Effector memory CD4-positive, alpha-beta T cell (primary cell): ENCODE results near the gene GDAP2.

Source experiments
- DNase-seq, 3 donors: peaks; one replicate each; pipeline ENCODE4 v3.0.0-alpha.2; 2020
- H3K27ac ChIP-seq: 2 replicates; pipeline ENCODE4 v1.7.0; 2013; ENCODE audit warnings: mild to moderate bottlenecking, low read length, moderate library complexity; ENCODE audit not compliant: insufficient read depth, poor library complexity, severe bottlenecking
- H3K27me3 ChIP-seq: replicated peaks from 2 replicates; pipeline ENCODE4 v1.7.0; 2013; ENCODE audit warnings: mild to moderate bottlenecking, low read length; ENCODE audit not compliant: insufficient read depth, control insufficient read depth, poor library complexity, severe bottlenecking
- H3K36me3 ChIP-seq: 2 replicates; pipeline ENCODE4 v1.7.0; 2013; ENCODE audit warnings: mild to moderate bottlenecking, low read length, moderate library complexity; ENCODE audit not compliant: control insufficient read depth, insufficient read depth
- H3K4me1 ChIP-seq: 2 replicates; pipeline ENCODE4 v1.7.0; 2013; ENCODE audit warnings: low read length, mild to moderate bottlenecking; ENCODE audit not compliant: control insufficient read depth, insufficient read depth, poor library complexity, severe bottlenecking
- H3K4me3 ChIP-seq: 2 replicates; pipeline ENCODE4 v1.7.0; 2013; ENCODE audit warnings: low read length, low read depth, mild to moderate bottlenecking; ENCODE audit not compliant: insufficient read depth, poor library complexity, severe bottlenecking
- H3K9me3 ChIP-seq: 2 replicates; pipeline ENCODE4 v1.7.0; 2013; ENCODE audit warnings: mild to moderate bottlenecking, low read length, moderate library complexity; ENCODE audit not compliant: control insufficient read depth

Gene GDAP2

DNA sequence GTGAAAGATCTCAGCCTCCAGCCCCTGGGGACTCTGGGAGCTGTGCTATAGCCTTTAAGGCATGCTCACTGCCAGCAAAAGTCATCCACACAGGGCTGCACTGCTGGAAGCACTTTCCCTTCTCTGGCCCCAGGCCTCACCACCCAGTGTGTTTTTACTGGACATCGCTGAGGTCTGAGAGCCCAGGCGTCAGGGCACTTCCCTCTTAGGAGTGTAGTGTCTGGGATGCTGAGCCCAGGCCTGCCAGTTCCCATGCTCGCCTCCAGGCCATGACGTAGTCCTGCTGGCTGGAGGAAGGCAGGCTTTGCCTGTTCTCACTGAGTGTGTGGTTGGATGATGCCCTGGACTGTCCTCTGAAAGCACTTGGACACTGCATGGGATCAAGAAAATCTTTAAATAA is 101.2 kb downstream of the GDAP2 start:
- no peaks in the 10 kb centered on the region for H3K27me3 ChIP-seq
- no peak overlapping the region for H3K27ac ChIP-seq
- H3K4me3 ChIP-seq: no peak overlapping the region
- no peaks in the 10 kb centered on the region for H3K36me3 ChIP-seq
- H3K4me1 ChIP-seq: no peaks in the 10 kb centered on the region
- no peak for DNase-seq
- H3K9me3 ChIP-seq: no peaks in the 10 kb centered on the region

DNA sequence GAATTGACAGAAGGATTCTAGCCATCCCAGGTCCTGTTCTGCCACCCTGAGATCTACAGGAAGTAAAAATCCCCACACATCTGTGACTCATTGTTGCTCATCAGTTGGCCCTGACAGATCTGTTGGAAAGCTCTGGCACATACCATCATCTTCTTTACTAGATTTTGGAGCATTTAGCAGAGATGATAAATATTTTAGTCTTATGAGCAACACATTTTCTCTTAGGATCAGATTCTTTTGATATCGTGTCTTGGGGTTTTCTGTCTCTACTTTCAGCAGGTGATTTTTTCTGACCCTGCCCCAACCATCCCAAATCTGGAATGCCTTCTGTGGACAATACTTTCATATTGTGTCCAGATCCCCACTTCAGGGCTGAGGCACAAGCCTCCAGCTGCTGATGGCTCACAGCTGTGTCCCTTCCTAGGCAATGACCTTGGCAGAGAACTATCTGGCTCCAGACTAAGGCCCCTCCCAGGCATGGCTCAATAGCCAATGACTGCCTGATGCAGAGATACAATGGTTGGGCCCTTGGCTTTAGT is 102.8 kb downstream of the GDAP2 start:
- no peak overlapping the region for H3K4me3 ChIP-seq
- no peak overlapping the region for H3K27ac ChIP-seq
- no peaks in the 10 kb centered on the region for H3K27me3 ChIP-seq
- no peaks in the 10 kb centered on the region for H3K36me3 ChIP-seq
- H3K9me3 ChIP-seq: no peaks in the 10 kb centered on the region
- DNase-seq: no peak
- H3K4me1 ChIP-seq: no peaks in the 10 kb centered on the region

DNA sequence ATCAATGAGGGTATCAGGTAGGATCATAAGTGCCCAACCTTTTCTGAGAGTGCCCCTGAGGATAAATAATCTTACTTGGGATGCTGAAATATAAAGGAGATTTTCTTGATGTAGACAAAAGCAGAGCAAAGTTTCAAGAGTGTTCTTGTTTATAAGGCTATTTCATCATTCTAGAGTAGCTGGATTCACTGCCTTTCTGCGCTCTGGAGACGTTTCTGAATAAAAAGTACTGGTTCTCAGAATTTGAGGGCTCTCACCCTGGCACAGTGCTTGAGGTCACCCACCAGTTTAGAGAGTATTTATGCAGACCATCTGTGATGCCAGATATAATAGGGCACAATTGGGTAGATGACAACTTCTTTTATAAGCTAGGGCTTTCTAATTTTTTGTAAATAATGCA is 103.3 kb downstream of the GDAP2 start:
- no peak for DNase-seq
- Histone ChIP-seq H3K4me1 (no peaks in the 10 kb centered on the region), H3K27me3 (no peaks in the 10 kb centered on the region), H3K36me3 (no peaks in the 10 kb centered on the region), H3K9me3 (no peaks in the 10 kb centered on the region), H3K4me3 (no peak overlapping the region), H3K27ac (no peak overlapping the region)

DNA sequence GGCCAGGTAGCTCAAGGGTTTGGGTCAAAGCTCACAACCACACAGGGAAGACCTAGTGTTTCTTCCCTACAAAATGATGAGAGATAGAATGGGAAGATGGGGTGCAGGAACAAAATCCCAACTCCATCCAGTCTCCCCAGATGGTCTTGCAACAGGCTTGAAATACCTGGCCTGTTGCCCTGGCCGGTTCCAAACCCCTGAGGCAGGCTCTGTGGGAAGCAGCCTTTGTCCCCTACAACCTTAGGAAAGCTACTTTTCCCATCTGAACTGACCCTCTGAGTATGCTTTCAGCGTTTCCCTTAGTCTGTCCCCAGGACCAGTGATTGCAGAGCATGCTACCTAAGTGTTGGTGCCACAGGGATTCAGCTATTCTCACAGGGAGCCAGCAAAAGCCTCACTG is 104.0 kb downstream of the GDAP2 start:
- H3K9me3 ChIP-seq: no peaks in the 10 kb centered on the region
- no peak overlapping the region for H3K4me3 ChIP-seq
- no peak for DNase-seq
- H3K27me3 ChIP-seq: no peaks in the 10 kb centered on the region
- no peaks in the 10 kb centered on the region for H3K4me1 ChIP-seq
- no peaks in the 10 kb centered on the region for H3K36me3 ChIP-seq
- H3K27ac ChIP-seq: no peak overlapping the region

DNA sequence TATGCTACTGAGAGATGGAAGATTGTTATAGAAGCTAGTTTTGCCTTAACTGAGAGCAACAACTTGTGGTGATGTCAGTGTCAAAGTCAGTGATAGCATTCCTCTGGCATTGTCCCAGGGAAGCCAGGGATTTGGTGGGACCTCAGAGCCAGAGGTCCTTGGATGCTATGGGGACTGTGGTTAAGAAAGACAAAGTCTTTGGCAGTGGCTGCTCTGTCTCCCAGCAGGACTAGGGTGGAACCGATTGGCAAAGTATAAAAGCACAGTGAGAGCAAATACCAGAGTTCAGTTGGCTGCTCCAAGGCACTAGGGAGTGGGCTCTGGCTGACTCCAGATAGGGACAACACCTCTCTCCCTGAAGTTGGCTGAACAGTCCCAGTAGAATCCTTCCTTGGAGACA is 104.8 kb downstream of the GDAP2 start:
- H3K4me1 ChIP-seq: no peaks in the 10 kb centered on the region
- H3K9me3 ChIP-seq: no peaks in the 10 kb centered on the region
- H3K27ac ChIP-seq: no peak overlapping the region
- H3K4me3 ChIP-seq: no peak overlapping the region
- no peak for DNase-seq
- no peaks in the 10 kb centered on the region for H3K36me3 ChIP-seq
- no peaks in the 10 kb centered on the region for H3K27me3 ChIP-seq

DNA sequence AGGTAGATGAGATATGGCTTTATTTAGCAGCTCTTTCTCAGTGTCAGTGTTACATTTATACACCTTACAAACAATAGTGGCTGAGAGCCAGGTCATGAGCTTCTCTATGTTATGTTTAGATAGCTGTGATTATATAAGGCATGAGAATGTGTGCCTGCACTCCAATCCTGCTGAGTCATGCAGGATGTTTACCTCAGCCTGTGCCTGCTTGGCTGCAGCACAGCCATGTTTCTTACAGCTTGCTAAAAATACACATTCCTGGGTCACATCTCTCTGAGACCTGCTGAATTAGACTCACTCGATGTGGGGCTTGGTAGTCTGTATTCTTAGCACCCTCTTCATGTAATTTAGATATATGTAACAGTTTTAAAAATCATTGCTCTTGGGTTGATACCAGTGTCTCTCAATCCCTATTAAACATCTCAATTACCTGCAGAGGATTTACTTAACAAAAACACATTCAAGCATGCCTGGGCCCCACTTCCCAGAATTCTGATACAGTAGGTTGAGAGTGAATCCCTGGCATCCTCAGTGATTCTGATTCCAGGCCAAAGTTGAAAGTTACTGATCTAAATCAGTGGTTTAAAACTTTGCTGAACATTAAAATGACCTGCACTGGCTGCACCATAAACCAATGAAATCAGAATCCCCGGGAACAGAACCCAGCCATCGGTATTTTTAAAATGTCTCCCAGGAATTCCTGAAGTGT is 107.5 kb downstream of the GDAP2 start:
- H3K9me3 ChIP-seq: no peaks in the 10 kb centered on the region
- no peaks in the 10 kb centered on the region for H3K36me3 ChIP-seq
- H3K4me1 ChIP-seq: no peaks in the 10 kb centered on the region
- no peak overlapping the region for H3K27ac ChIP-seq
- H3K4me3 ChIP-seq: no peak overlapping the region
- no peak for DNase-seq
- H3K27me3 ChIP-seq: no peaks in the 10 kb centered on the region

DNA sequence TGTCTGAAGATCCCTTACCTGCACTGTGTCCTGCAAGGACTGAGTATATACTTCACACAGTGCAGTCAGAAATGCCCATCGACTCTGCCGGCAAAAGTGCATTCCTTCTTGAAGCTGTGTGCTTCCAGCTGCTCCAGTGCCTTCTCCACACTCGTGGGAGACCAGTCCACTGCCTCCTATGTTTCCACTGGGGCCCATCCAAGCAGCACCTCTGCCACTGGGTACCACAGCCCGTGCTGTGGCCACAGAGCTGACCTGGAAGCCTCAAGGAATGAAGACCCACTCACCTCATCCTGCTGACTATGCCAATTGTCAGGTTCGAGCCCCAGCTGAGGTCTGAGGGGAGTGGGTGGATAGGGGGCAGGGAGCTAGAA is 108.1 kb downstream of the GDAP2 start:
- DNase-seq: no peak
- Histone ChIP-seq H3K4me1 (no peaks in the 10 kb centered on the region), H3K27ac (no peak overlapping the region)

DNA sequence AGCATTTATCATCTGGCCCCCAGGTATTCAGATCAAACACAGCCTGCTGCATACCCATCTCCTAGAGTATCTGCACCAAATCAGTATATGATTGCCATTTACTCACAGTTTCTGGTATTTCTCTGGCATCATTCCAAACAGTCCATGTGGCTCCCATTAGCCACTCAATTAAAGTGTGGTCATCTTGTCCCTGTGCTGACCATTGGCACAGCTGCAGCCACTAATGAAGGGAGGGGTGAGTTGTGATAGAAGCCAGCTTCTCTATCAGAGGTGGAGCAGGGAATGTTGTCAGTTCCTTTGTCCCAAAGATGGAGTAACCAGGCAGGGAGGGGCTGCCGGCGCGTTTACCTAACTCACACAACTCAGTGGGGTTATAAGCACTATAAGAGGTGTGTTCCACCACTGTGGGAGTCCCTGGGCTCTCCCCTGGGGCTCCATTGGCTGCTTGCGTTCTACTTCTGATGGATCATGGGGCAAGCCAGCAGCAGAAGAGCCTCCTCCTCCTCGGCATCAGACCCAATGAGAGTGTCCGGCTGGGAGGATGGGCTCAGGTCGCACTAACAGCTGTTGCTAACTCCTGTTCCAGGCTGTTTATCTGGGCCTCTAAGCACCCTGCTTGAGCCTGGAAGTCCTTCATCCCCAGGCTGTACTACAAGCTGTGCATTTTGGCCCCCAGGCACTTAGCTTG is 108.6 kb downstream of the GDAP2 start:
- no peak overlapping the region for H3K27ac ChIP-seq
- no peak for DNase-seq
- H3K9me3 ChIP-seq: no peaks in the 10 kb centered on the region
- H3K4me3 ChIP-seq: no peak overlapping the region
- no peaks in the 10 kb centered on the region for H3K4me1 ChIP-seq
- no peaks in the 10 kb centered on the region for H3K27me3 ChIP-seq
- no peaks in the 10 kb centered on the region for H3K36me3 ChIP-seq

More for the DNA sequence above, 108.1 kb downstream of the GDAP2 start:
- no peak overlapping the region for H3K4me3 ChIP-seq
- H3K36me3 ChIP-seq: no peaks in the 10 kb centered on the region
- H3K9me3 ChIP-seq: no peaks in the 10 kb centered on the region
- no peaks in the 10 kb centered on the region for H3K27me3 ChIP-seq

DNA sequence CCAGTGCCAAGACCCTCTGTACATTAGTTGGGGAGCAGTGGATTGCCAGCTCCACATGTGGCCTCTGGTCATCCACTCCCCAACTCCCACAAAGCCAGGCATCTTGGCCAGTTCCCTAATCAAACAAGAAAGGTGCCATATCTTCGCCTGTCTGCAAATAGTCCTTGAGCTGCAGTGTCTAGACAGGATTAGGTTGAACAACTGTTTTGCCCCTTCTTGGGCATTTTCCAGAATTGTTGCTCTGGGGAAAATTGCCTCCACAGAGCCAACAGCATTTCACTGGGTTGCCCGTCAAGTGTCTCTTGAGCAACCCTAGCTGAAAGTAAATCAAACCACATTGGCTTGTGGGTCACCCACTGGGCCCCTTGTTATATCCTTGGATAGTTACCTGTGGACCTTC is 109.3 kb downstream of the GDAP2 start:
- Histone ChIP-seq H3K4me1 (no peaks in the 10 kb centered on the region), H3K36me3 (no peaks in the 10 kb centered on the region), H3K27me3 (no peaks in the 10 kb centered on the region), H3K9me3 (no peaks in the 10 kb centered on the region), H3K4me3 (no peak overlapping the region), H3K27ac (no peak overlapping the region)
- no peak for DNase-seq

DNA sequence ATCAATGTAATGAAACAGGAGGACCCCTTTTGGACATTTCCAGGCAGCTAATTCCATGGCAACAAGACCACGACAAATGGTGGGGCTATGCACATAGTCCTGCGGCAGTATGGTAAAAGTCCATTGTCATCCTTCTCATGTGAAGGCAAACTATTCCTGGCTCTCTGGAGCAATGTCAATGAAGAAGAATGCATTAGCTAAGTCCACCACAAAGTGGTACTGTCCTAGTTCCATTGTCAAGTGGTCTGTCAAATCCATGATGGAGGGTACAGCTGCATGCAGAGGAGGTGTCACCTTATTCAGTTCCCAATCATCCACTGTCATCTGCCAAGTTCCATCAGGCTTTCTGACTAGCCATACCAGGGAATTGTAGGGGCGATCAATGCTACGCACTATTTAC is 110.1 kb downstream of the GDAP2 start:
- Histone ChIP-seq H3K27ac (no peak overlapping the region), H3K27me3 (no peaks in the 10 kb centered on the region), H3K4me3 (no peak overlapping the region), H3K36me3 (no peaks in the 10 kb centered on the region), H3K4me1 (no peaks in the 10 kb centered on the region), H3K9me3 (no peaks in the 10 kb centered on the region)
- DNase-seq: no peak
